HCT116 (cell line): ENCODE results near the gene IGSF3.

Experiments used
- CEBPB ChIP-seq: IDR thresholded peaks from 2 replicates; pipeline ENCODE4 v1.6.1; 2012; ENCODE audit warnings: low read depth
- EZH2 ChIP-seq: fragments of 200-600 bp; sonication (generic); IDR thresholded peaks from 2 replicates; pipeline ENCODE4 v1.6.1; 2017; ENCODE audit warnings: antibody characterized with exemption, mixed run types
- POLR2AphosphoS5 ChIP-seq: IDR thresholded peaks from 2 replicates; pipeline ENCODE4 v1.6.1; 2011; ENCODE audit warnings: mild to moderate bottlenecking, low read depth, low read length, moderate library complexity
- RAD21 ChIP-seq: IDR thresholded peaks from 2 replicates; pipeline ENCODE4 v1.6.1; 2012; ENCODE audit warnings: low read depth, mild to moderate bottlenecking
- TCF7L2 ChIP-seq: IDR thresholded peaks from 2 replicates; pipeline ENCODE4 v1.7.0; 2011; ENCODE audit warnings: borderline replicate concordance, inconsistent platforms; ENCODE audit not compliant: insufficient read depth, insufficient read length; ENCODE audit errors: extremely low read depth
- YY1 ChIP-seq: IDR thresholded peaks from 2 replicates; pipeline ENCODE4 v1.6.1; 2011; ENCODE audit warnings: low read length, low read depth, moderate library complexity, mild to moderate bottlenecking; ENCODE audit not compliant: insufficient replicate concordance; ENCODE audit errors: extremely low read depth
- TF ChIP-seq, protein P1 (sequence below), 3 experiments: fragments of 200-600 bp in 1 of 3; sonication (generic) in 1 of 3; IDR thresholded peaks in 2 of 3; conservative IDR thresholded peaks in 1 of 3; 2 replicates each; pipeline ENCODE4 v1.5.1; 2012 to 2017; ENCODE audit warnings: low read depth in 2 of 3, low read length in 2 of 3, antibody characterized with exemption in 1 of 3, borderline replicate concordance in 1 of 3, control low read depth in 1 of 3, mild to moderate bottlenecking in 1 of 3, mixed read lengths in 1 of 3, mixed run types in 1 of 3, moderate library complexity in 1 of 3; ENCODE audit not compliant: insufficient read depth in 1 of 3
- TF ChIP-seq, protein P2 (sequence below): IDR thresholded peaks from 2 replicates; pipeline ENCODE4 v1.6.1; 2012

DNA sequence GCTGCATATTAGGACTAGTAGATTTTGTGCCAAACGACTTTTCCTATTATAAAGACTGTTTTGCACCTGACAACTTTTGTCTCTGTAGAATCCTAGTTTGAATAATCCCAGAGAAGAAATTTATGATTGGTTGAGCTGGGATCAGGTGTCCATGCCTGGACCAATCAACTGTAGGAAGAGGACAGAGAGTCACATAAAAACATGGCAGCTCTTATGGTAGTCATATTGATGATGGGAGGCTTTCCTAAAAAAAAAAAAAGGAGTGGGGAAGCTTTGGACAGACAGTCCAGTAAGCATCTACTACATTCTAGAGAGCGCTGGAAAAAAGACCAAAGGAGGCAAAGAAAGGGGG is 30.7 kb upstream of the IGSF3 start:
- TF ChIP-seq POLR2AphosphoS5 (no peak), CEBPB (no peak), EZH2 (no peak), YY1 (no peak), RAD21 (no peak), TCF7L2 (no peak)
- TF ChIP-seq, protein P1, sequence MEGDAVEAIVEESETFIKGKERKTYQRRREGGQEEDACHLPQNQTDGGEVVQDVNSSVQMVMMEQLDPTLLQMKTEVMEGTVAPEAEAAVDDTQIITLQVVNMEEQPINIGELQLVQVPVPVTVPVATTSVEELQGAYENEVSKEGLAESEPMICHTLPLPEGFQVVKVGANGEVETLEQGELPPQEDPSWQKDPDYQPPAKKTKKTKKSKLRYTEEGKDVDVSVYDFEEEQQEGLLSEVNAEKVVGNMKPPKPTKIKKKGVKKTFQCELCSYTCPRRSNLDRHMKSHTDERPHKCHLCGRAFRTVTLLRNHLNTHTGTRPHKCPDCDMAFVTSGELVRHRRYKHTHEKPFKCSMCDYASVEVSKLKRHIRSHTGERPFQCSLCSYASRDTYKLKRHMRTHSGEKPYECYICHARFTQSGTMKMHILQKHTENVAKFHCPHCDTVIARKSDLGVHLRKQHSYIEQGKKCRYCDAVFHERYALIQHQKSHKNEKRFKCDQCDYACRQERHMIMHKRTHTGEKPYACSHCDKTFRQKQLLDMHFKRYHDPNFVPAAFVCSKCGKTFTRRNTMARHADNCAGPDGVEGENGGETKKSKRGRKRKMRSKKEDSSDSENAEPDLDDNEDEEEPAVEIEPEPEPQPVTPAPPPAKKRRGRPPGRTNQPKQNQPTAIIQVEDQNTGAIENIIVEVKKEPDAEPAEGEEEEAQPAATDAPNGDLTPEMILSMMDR (IDR thresholded peaks at IDR 0.05 in 2 of 3, conservative IDR thresholded peaks at IDR 0.05 in 1 of 3; ENCODE audit: borderline replicate concordance in 1 of 3, insufficient read depth in 1 of 3, low read depth in 2 of 3, low read length in 2 of 3), result no peak
- TF ChIP-seq, protein P2, sequence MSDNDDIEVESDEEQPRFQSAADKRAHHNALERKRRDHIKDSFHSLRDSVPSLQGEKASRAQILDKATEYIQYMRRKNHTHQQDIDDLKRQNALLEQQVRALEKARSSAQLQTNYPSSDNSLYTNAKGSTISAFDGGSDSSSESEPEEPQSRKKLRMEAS, result no peak
